HG02938 (cell line): Measurements from ENCODE around the gene SCT.

Source experiments
- ATAC-seq: cut with Tn5 transposase; IDR thresholded peaks from one replicate; pipeline ENCODE4 v1.9.1; 2021; ENCODE audit warnings: mild to moderate bottlenecking, moderate library complexity; ENCODE audit not compliant: unreplicated experiment

Gene SCT

DNA sequence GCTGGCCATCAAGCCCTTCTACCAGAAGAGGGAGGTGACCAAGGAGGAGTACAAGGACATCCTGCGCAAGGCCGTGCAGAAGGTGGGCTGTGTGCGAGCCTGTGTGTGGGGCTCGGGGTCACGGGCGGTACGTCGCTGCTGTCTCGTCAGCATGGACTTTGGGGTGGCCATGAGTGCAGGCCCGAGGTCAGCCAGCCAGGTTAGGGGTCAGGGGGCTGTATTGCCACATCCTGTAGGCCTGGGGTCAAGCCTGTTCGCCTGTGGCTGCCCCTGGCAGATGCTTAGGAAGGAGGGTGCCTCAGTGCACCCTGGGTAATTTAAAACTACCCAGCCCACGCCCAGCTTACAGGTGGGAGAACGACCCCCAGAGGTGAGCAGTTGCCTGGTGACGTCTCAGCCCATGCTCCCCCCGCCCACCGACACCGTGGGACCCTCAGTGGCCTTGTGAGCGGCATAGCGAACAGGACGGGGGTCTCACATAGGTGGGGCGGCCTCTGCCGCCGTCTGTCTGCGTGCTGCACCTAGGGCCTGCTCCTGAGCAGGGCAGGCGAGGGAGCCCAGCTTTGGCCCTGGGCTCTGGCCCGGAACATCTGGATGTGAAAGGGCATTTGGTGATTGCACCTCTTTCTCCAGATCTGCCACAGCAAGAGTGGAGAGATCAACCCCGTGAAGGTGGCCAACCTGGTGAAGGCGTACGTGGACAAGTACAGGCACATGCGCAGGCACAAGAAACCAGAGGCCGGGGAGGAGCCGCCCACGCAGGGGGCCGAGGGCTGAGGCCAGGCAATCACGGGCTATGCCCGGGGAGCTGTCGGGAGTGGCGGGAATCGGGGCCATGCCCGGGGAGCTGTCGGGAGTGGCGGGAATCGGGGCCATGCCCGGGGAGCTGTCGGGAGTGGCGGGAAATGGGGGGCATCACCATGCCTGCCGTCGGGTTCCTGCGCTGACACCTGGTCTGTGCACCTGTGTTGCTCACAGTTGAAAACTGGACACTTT lies 15.7 kb downstream of the SCT start:
- no peak for ATAC-seq

- no peak for ATAC-seq
These were observed 16.7 kb downstream of the SCT start for GRCh38 chr11:610146-610801.

GRCh38 chr11:609341-609811 lies 17.6 kb downstream of the SCT start:
- no peak for ATAC-seq

DNA sequence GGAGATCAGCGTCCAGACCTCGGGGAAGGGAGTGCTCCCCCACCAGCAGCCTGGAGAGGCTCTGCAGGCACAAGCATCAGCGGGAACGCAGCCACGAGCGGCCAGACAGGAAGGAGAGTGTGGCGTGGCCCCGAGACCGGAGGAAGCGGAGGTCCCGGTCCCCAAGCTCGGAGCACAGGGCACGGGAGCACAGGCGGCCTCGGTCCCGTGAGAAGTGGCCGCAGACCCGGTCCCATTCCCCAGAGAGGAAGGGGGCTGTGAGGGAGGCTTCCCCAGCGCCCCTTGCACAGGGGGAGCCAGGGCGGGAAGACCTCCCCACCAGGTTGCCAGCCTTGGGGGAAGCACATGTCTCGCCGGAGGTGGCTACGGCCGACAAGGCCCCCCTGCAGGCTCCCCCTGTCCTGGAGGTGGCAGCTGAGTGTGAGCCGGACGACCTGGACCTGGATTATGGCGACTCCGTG lies 18.2 kb downstream of the SCT start:
- ATAC-seq: no peak

DNA sequence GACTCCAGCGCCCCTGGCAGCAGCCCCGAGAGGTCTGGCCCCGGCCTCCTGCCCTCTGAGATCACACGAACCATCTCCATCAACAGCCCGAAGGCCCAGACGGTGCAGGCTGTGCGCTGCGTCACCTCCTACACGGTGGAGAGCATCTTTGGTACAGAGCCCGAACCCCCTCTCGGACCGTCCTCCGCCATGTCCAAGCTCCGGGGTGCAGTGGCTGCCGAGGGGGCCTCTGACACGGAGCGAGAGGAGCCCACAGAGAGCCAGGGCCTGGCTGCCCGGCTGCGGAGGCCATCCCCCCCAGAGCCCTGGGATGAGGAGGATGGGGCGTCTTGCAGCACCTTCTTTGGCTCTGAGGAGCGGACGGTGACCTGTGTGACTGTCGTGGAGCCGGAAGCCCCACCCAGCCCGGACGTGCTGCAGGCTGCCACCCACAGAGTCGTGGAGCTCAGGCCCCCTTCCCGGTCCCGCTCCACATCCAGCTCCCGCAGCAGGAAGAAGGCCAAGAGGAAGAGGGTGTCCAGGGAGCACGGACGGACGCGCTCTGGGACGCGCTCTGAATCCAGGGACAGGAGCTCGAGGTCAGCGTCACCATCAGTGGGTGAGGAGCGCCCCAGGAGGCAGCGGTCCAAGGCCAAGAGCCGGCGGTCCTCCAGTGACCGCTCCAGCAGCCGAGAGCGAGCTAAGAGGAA lies 18.9 kb downstream of the SCT start:
- ATAC-seq: no peak

DNA sequence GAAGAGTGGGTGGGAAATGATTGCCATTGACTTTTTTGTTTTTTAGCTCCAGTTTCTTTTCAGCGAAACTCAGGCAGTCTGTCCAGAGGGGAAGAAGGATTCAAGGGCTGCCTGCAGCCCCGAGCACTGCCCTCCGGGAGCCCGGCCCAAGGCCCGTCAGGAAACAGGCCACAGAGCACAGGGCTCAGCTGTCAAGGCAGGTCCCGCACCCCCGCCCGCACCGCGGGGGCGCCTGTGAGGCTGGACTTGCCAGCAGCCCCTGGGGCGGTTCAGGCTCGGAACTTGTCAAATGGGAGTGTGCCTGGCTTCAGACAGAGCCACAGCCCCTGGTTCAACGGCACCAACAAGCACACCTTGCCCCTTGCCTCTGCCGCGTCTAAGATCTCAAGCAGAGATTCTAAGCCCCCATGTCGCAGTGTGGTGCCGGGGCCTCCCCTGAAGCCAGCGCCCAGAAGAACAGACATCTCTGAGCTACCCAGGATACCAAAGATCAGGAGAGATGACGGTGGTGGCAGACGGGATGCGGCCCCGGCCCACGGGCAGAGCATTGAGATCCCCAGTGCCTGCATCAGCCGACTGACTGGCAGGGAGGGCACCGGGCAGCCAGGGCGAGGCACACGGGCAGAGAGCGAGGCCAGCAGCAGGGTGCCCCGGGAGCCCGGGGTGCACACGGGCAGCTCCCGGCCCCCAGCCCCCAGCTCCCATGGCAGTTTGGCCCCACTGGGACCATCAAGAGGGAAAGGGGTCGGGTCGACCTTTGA lies 19.8 kb downstream of the SCT start:
- no peak for ATAC-seq

DNA sequence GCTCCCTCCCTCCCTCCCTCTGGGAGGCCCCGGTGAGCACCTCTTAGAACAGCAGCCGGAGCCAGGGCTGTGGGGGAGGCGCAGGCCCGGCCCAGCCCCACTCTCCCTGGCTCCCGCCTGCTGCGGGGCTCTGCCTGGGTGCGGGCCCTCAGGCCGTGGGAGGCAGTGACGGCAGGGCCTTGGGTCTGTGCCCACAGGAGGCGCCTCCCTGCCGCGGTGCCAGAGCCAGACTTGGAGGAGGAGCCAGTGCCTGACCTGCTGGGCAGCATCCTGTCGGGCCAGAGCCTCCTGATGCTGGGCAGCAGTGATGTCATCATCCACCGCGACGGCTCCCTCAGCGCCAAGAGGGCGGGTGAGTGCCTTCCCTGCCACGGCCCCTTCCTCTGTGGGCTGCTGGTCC lies 20.7 kb downstream of the SCT start:
- ATAC-seq: no peak

DNA sequence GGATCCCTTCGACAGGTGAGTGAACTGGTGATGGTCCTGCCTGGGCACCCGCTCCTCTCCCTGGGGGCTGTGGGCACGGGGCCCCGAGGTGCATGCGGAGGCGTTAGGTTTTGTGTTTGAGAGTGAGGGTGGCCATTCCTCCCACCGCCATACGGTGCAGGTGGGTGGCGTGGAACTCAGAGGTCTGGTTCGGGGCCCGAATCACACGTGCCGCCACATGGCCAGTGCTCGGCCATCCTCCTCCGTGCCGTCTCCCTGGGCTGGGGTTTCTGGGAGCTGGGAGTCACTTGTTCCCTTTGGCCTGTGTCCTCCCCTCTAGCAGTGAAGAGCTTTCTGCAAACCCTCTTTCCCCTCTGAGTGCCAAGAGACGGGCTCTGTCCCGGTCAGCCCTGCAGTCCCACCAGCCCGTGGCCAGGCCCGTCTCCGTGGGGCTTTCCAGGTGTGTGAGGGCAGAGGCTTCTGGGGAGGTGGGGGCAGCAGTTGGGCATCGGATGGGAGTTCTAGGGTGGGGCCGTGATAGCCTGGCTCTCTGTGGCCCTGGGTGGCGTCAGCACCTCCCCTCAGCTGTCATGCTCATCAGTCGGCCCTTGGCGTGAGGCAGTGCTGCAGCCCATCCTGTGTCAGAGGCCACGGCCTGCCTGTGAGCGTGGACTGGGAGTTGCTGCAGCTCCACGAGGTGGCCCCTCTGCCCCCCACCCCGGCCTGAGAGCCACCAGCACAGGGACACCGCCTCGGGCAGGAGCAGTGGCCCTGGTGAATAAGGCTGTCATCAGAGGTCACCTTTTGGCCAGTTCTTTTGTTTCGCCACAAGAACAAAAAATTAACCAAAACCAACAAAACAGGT lies 21.5 kb downstream of the SCT start:
- ATAC-seq: no peak

DNA sequence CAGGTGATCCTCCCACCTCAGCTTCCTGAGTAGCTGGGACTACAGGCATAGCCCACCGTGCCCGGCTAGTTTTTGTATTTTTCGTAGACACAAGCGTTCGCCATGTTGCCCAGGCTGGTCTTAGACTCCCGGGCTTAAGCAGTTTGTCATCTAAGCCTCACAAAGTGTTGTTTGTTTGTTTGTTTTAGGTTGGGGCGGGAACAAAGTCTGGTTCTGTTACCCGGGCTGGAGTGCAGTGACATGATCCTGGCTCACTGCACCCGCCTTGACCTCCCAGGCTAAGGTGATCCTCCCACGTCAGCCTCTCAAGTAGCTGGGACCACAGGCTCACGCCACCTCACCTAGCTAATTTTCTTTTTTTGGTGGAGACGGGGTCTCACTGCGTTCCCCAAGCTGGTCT lies 23.8 kb downstream of the SCT start:
- ATAC-seq: no peak

DNA sequence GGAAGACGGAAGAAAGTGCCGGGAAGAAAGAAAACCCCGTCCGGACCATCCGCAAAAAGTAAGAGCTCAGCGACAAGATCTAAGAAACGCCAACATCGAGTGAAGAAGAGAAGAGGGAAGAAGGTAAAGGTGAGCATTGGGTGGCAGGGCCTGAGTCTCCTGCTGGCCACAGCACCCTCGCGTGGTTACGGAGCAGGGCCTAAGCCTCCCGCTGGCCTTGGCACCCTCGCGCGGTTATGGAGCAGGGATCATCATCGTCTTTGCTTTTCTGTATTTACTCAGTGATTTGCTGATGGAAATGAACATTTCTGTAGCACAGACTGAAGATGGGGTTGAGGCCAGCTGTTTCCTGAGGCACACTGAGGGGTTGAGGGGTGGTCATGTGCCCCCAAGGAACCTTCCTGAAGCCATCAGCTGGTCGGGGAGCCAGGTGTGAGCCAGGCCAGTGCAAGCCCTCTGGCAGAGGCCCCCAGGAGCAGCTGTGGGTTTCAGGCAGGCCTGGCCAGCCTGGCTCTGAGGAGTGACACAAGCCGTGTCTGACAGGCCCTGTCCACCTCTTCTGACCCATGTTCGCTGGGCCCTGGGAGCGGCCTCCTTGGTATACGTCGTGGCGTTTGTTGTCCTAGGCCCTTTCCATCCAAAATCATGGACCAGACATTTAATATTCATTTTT lies 25.3 kb downstream of the SCT start:
- ATAC-seq: no peak

- no peak for ATAC-seq
These were observed 28.8 kb downstream of the SCT start for GRCh38 chr11:598005-598680.

DNA sequence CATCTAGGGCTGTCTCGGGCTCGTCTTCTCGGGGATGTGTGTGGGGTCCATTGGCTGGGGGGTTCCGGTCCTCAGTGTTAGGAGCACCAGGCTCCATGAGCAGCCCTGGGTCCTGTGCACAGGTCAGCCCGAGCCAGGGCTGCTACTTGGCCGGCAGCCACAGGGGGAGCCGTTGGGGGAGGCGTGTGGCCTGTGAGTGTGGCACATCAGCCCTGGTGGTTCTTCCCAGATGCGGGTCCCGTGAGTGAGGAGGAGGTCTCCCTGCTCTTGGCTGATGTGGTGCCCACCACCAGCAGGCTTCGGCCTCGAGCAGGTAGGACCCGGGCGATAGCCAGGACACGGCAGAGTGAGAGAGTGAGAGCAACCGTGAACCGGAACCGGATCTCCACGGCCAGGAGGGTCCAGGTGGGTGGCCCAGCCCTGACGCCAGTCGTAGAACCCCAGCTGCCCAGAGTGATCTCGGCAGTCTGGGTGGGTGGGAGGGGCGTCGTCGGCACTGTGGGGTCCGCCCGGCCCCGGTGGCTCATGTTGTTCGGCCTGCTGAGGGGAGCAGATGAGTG lies 29.7 kb downstream of the SCT start:
- ATAC-seq: no peak

- no peak for ATAC-seq
These were observed 30.6 kb downstream of the SCT start for GRCh38 chr11:596374-596773.

GRCh38 chr11:595400-595799 lies 31.6 kb downstream of the SCT start:
- ATAC-seq: no peak

DNA sequence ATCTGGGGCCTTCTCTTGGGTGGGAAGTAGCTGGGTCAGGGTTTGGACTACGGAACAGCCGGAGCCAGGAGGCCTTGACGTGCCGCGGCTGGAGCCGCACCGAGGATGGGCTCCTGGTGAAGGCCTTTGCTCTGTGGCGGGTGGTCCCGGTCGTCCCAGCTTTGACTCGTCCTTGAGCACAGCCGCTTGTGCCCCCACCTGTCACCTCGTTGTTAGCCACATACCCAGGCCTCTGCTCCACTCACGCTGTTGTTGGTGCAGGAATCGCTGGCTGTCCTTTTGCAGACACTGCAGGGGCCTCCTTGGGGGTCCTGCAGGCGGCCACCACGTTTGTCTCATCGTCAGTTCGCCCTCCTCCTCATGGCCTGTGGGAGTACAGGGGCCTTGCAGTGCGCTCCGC lies 33.6 kb downstream of the SCT start:
- no peak for ATAC-seq

DNA sequence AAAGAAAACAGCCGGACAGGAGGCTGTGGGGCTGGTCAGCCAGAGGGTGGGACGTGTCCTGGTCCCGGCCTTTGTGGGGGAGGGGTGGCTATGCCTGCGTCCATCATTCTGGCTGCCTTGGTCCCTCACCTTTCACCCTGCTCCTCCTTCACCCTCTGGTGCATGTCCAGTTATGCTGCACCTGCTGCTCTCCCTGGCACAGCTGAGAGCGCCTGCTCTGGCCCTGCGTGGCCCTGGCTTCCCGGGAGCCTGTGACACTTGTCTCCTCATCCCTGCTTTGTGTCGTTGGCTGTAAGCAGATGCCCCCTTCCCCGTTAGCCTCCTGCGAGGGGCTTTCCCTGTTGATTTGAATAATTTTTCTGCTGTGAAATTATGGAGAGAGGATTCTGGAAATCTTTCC lies 34.1 kb downstream of the SCT start:
- ATAC-seq: no peak

DNA sequence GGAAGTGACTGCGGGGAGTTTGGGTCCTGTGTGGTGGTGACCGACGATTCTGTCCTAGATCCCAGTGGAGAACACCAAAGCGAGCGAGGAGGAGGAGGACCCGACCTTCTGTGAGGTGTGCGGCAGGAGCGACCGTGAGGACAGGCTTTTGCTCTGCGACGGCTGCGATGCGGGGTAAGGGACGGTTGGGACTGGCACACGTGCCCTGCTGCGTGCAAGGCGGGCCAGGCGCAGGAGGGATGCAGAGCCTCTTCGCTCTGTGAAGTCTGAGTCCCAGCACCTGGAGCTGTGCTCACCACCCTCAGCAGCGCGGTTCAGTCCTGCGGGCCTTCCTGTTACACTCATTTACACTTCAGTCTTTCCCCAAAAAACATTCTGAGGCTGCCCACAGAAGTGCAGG lies 34.5 kb downstream of the SCT start:
- ATAC-seq: no peak

DNA sequence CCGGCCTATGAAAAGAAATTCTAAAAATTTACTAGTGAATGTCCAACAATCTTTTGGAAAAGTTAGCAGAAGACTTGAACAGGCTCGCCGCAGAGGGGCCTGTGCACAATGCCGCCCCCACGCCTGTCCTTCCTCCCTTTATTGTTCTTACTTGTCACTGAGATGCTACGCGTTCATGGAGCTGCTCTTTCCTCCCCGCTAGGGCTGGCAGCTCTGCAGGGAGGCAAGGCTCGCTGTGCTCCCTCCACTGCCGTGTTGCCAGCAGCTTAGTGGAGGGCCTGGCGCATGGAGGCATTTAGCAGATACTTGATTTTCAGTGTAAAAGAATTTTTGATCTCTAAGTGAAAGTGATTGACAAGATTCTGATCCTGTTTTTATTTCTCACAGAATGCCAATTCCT lies 36.0 kb downstream of the SCT start:
- ATAC-seq: no peak
